ENCODE data around the gene OR2M2.

The OR2M2 gene, protein sequence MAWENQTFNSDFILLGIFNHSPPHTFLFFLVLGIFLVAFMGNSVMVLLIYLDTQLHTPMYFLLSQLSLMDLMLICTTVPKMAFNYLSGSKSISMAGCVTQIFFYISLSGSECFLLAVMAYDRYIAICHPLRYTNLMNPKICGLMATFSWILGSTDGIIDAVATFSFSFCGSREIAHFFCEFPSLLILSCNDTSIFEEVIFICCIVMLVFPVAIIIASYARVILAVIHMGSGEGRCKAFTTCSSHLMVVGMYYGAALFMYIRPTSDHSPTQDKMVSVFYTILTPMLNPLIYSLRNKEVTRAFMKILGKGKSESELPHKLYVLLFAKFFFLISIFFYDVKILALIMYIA

DNA sequence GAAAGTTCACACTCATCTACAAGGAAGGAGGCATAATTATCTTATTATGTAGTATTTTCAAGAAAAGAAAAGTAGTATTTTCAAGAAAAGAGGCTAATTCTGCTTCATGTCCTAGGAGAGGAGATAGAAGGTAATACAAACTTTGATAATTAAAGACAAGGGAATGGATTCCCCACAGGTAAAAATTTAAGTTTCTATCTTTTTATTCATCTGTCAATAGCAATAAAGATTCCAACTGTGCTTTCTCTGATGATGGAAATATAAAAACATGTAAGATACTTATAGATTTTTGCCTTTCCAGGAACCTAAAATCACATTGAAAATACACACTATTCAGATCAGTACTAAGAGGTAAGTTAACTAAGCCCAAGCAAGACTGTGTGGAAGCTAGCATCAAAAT is at the start of gene OR2M2:
Gene OR2M2 (plus strand): TSS at position 301 of the 400 bp plus-strand sequence. CDS start 5,165 bp downstream, outside the sequence.
- no peak for DNase-seq

DNA sequence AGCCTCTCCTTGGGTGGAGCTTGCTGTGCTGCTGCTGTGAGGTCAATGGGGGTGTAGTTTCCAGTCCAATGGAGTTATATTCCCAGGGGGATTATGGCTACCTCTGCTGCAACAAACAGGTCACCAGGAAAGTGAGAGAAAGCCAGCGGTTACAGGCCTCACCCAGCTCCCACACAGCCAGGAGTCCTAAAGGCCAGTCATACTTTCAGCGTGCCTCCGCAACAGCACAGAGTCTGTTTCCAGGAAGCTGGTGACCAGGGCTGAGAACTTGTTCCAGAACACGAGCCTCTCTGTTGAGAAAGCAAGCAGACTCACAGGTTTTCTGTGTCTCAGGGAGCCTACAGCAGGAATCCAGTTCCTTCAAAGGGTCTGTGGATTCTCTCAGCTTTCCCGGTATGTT is 47.0 kb upstream of the OR2M2 start:
- no peak for DNase-seq

DNA sequence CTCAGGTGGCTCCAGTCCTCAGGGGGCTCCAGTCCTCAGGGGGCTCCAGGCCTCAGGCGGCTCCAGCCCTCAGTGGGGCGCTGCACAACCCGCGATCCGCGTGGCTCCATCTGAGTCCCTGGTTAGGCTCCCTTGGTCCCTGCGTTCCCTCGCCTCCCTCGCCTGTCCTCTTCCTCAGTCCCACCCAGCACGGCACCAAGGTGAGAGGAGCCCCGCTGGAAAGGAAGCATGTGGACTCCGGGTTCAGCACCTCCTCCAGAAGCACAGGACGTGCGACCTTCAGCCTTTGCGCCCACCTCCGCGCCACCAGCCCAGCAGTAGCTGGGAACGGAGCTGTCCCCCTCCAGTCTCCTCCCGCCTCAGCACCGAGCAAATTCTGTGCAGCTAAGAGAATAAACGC is 37.8 kb upstream of the OR2M2 start:
- DNase-seq: no peak

DNA sequence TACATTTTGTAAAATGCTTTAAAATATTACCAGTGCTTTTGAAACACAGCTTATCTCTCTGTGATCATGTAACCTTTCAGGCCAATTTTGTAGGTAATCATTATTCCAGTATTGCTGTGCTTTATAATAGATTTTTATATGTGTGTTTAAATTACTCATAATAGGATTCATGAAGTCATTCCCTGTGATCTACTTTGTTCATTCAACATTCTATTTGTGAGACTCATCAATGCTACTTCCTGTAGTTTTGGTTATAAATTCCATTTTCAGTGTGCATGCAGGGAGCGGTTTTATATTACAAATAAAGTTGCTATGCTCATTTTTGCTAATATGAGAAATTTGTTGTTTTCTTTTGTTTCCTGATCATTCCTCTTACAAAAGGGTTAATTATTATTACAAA is 33.8 kb upstream of the OR2M2 start:
- DNase-seq: no peak

DNA sequence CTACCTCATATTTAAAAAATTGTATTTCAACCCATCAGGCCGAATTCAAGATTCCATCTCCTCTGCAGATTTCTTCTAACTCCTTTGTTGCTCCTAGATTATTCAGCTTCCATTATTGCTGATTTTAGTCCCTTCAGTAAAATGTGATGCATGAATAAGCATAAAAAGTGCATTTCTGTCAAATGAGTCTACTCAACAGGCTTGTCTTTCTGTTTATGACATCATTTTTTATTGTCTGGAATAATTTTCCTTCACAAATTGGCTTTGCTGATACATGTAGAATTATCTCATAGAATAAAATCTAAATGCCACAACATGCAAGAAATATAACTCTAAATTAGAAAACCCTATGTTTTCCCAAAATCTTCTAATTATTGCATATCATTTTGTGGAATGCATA is 31.3 kb upstream of the OR2M2 start:
- DNase-seq: no peak

DNA sequence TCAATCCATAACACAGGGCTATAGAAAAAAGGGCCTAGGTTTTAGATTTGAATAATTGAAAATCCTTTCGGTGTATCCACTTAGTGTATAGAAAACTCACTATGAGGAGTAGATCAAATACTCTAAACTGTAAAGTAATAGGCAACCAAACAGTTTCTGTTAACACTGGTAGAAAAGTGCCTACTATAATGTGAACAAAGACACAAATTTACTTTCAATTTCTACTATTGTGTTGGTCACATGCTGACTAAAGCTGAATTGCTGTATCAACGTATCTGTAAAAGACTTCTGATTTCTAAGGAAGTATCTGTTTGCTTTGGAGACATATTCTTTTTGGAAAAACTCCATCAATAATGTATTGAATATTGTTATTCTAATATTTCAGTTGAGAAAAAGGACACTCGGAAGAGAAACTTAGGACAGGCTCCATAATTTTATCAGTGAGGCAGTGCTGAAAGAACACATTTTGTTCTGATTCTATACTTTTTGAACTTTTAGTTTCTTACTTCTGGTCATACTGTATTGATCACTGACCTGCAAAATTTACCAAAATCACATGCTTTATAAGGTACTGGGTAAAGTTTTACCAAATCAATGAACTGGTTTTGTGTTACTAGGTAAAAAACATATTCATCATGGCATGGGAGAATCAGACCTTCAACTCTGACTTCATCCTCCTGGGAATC is 30.0 kb upstream of the OR2M2 start, which contains the start of gene OR2M5:
Gene OR2M5 (plus strand): TSS at position 636 of the 686 bp plus-strand sequence. CDS start 0 bp downstream, at position 636.
- DNase-seq: no peak

DNA sequence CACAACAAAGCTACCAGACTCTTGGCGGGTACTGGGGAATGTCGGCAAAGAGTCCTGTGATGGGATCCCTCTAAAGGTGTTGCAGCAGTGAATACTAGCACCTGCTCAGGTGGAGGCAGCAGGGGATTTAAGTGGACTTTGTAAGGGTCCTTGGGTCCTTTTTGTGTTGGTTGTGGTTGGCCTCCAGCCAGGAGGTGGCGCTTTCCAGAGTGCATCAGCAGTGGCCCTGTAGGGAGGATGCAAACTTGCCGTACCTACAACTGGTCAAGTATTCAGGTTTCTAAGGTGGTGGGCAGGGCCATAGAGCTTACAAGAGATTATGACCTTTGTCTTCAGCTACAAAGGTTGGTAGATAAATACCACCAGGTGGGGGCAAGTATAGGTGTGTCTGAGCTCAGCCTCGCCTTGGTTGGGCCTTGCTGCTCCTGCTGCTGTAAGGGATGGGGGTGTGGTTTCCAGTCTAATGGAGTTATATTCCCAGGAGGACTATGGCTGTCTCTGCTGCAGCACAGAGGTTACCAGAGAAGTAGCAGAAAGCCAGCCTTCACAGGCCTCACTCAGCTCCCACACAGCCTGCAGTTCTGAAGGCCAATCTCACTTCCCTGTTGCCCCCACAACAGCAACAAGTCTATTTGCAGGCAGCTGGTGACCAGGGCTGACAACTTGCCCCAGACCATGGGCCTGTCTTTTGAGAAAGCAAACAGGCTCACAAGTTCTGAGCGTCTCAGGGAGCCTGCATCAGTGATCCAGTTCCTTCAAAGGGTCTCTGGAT is 22.4 kb upstream of the OR2M2 start:
- no peak for DNase-seq

DNA sequence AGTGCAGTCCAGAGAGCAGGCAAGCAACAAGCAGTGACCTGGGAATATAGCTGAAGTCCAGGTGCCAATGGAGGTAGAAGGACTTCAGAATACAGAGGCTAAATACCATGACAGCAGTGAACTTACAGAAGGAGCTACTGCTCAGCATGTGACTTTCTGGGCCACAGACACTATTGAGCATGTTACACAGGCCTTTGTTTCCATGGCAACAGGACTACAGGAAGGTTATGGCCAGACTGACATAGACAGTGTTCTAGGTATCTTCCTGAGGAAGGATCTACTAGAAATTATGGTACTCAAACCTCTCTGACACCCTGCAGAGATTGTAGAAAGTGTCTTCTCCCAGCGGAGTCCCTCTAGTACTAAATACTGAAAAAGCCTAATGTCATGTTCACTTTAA is 18.7 kb upstream of the OR2M2 start:
- DNase-seq: no peak

DNA sequence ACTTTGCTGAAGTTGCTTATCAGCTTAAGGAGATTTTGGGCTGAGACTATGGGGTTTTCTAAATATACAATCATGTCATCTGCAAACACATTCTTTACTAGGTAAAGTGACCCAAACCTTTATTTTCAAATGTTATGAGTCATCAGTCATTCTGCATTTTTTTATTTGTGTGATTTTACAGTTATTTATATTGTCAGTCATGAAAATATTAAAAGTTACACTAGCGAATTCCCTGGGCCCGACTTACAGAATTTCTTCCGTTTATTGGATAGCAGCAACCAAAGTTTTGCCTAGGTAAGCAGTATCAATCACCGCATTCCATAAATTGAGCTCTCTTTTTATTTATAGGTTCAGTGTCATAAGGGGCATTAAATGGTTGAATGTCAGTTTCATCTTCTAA is 15.9 kb upstream of the OR2M2 start:
- no peak for DNase-seq

DNA sequence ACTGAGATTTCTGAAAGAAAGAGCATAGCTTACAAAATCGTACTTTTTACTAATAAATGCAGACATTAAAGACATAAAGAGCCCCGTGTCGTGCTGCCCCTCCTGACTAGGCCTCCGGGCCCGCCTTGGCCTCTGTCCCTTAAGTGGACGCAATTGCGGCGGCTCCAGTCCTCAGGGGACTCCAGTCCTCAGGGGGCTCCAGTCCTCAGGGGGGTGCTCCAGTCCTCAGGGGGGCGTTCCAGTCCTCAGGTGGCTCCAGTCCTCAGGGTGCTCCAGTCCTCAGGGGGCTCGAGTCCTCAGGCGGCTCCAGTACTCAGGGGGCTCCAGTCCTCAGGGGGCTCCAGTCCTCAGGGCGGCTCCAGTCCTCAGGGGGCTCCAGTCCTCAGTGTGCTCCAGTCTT is 10.6 kb upstream of the OR2M2 start:
- DNase-seq: no peak

DNA sequence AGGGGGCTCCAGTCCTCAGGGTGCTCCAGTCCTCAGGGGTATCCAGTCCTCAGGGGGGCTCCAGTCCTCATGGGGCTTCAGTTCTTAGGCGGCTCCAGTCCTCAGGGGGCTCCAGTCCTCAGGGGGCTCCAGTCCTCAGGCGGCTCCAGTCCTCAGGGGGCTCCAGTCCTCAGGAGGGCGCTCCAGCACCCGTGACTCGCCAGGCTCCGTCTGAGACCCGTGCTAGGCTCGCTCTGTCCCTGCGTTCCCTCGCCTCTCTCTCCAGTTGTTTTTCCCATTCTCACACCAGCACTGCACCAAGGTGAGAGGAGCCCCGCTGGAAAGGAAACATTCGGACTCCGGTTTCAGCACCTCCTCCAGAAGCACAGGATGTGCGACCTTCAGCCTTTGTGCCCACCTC is 9.4 kb upstream of the OR2M2 start:
- DNase-seq: no peak

DNA sequence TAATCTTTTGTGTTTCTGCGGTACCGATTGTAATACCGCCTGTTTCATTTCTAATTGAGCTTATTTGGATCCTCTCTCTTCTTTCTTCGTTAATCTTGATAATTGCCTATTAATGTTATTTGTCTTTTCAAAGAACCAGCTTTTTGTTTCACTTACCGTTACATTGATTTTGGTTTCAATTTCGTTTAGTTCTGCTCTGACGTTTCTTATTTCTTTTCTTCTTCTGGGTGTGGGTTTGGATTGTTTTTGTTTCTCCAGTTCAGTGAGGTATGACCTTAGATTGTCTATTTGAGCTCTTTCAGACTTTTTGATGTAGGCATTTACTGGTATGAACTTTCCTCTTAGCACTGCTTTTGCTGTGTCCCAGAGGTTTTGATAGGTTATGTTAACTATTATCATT is 9.4 kb downstream of the OR2M2 start:
- no peak for DNase-seq

DNA sequence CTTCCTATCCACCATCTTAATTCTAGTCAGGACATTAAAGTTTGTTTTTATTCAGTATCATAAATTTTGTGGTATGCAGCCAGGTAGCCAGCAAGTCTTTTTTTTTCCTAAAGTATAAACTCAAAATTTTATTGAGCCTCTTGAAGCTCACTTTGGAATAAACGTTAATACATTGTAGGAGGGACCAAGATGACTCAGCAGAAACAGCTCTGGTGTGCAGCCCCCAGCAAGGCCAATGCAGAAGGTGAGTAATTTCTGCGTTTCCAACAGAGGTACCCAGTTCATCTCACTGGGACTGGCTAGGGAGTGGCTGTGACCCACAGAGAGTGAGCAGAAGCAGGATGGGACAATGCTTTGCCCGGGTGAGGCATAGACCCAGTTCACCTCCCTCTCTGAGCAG is 12.7 kb downstream of the OR2M2 start:
- DNase-seq: no peak

DNA sequence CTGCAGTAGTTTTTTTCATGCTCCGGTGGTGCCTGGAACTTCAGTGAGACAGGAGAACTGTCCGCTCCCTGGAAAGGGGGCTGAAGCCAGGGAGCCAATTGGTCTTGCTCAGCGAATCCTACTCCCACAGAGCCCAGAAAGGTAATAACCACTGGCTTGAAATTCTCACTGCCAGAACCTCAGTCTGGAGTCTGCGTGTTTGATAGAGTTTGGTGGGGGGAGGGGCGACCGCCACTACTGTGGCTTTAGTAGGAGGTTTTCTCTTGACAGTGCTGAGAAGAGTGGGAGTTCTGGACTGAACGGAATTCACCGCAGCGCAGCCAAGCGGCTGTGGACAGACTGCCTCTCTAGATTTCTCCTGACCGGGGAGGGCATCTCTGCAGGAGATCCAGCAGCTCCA is 14.4 kb downstream of the OR2M2 start:
- DNase-seq: no peak

DNA sequence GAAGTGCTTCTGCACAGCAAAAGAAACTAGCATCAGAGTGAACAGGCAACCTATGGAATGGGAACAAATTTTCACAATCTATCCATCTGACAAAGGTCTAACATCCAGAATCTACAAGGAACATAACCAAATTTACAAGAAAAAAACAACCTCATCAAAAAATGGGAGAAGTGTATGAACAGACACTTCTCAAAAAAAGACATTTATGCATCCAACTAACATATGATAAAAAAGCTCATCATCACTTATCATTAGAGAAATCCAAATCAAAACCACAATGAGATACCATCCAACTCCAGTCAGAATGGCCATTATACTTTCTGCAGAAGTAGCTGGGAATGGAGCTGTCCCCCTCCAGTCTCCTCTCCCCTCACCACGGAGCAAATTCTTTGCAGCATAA is 19.5 kb downstream of the OR2M2 start:
- no peak for DNase-seq

DNA sequence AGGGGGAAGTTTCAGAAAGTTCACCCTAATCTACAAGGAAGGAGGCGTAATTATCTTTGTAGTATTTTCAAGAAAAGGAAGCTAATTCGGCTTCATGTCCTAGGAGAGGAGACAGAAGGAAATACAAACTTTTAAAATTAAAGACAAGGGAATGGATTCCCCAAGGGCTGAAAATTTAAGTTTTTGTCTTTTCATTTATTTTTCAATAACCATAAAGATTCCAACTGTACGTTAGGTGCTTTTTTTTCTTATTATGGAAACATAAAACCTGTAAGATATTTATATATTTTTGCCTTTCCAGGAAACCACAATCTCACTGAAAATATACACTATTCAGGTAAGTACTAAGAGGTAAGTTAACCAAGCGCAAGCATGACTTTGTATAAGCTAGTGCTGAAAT is 22.3 kb downstream of the OR2M2 start, which contains the start of gene OR2M3:
Gene OR2M3 (plus strand): TSS at position 301 of the 400 bp plus-strand sequence. CDS start 5,803 bp downstream, outside the sequence.
- DNase-seq: no peak

DNA sequence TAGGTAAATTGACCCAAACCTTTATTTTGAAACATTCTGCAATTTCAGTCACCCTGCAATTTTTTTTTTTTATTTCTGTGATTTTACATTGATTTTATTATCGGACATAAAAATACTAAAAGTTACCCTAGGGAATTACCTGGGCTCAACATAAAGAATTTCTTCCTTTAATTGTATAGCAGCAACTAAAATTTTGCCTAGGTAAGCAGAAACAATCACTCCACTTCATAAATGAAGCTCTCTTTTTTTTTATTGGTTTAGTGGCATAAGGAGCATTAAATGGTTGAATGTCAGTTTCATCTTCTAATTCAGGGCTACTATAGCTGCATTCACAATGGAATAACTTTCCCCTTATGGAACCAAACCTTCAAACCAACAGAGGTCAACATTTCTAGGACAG is 41.3 kb downstream of the OR2M2 start:
- DNase-seq: no peak

DNA sequence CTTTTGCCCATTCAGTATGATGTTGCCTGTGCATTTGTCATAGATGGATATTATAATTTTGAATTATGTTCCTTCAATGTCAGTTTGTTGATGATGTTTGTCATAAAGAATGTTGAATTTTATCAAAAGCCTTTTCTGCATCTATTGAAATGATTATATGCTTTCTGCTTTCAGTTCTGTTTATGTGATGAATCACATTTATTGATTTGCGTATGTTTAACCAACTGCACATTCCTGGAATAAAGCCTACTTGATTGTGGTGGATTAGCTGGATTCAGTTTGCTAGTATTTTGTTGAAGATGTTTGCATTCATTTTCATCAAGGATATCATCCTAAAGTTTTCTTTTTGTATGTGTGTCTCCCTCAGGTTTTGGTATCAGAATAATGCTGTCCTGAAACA is 50.9 kb downstream of the OR2M2 start:
- DNase-seq: no peak

DNA sequence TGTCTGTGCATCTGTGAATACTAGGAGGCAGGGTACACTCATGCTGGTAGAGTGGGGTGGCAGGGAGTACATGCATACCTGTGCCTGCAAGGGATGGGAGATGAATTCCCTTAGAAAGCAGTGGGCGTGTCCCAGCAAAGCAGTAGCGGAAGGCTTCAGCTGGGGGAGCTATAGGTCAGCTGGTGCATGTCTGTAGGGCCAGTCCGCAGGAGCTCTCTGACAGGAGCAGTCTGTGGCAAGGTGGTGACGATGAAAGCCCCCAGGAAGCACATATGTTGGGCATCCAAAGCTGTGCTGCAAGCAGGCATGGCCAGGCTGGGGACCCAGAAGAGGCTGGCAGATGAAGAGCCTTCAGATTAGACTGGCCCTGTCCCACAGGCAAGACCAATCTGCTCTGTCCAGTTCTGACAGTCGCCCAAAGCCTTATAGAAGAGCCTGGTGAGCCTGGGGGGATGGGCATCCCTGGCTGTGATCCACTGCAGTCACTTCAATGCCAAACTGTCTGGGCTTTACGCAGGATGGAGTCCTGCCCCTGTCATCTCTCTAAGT is 54.8 kb downstream of the OR2M2 start:
- DNase-seq: no peak
